Mucosa of descending colon (tissue), 3 donors: ENCODE measurements around the gene PLCXD1. TPM values are rescaled to one million over a fixed set of nuclear protein-coding genes. Genes with fewer than 3 reads are reported as not detected.

ENCODE experiments used
- ATAC-seq: fragments of 200-7000 bp; cut with Tn5 transposase; one replicate; pipeline ENCODE4 v1.9.1; 2020; ENCODE audit warnings: mild to moderate bottlenecking, moderate library complexity
- DNase-seq, 3 donors: peaks; one replicate each; pipeline ENCODE4 v3.0.0-alpha.2; 2020
- H3K36me3 ChIP-seq: fragments of 200-600 bp; one replicate; pipeline ENCODE4 v1.8.0; 2021; ENCODE audit warnings: low read depth, mild to moderate bottlenecking
- H3K4me1 ChIP-seq: fragments of 200-600 bp; one replicate; pipeline ENCODE4 v1.8.0; 2021; ENCODE audit warnings: low read depth, mild to moderate bottlenecking
- H3K4me3 ChIP-seq: fragments of 200-600 bp; one replicate; pipeline ENCODE4 v1.8.0; 2021; ENCODE audit warnings: mild to moderate bottlenecking
- H3K9me3 ChIP-seq: fragments of 200-600 bp; one replicate; pipeline ENCODE4 v1.8.0; 2021; ENCODE audit warnings: mild to moderate bottlenecking
- CTCF ChIP-seq: fragments of 200-600 bp; IDR thresholded peaks from one replicate; pipeline ENCODE4 v1.8.0; 2022; ENCODE audit warnings: antibody characterized with exemption, mild to moderate bottlenecking
- intact Hi-C, 2 donors: fragments of 100-400 bp; cut with DNase I in 1 of 2; cut with micrococcal nuclease in 1 of 2; formaldehyde crosslinking; loops; one replicate each; pipeline versions ENCODE4 v1.11.0 to v1.11.1; 2022; cut with DNase I, micrococcal nuclease
- total RNA-seq, 3 donors: library from RNA; stranded (reverse); fragmentation: NEBNext Ultra II Directional in 2 of 3; extraction: Animal tissue kit (Norgen Biotek cat#: 25700) in 2 of 3; gene quantifications; one replicate each; pipeline versions ENCODE4 v1.2.1 to v1.2.4, GENCODE V29; 2021 to 2023
- donor health status: DM: no; HTN: no; CAD: no; lungs with moderate emphysema.
- donor health status: DM: no; HTN: no; CAD: no.
- donor health status: DM: no; HTN: yes; CAD: no.

PLCXD1 gene
- total RNA-seq, 3 donors from 2014 or later, result 12.6 to 20.7 (median 13.8) TPM

GRCh38 chrX:334971-335757, 54.0 kb downstream of the PLCXD1 start:
- DNase-seq (peak in 1 of 3 donors; percentile 40), ATAC-seq (no peak)
- Histone ChIP-seq H3K4me1 (peaks cover 5% of the 10 kb centered on the region), H3K9me3 (no peaks in the 10 kb centered on the region), H3K4me3 (no peak overlapping the region), H3K36me3 (no peaks in the 10 kb centered on the region)
- TF ChIP-seq CTCF, result no peak
- intact Hi-C loops, result no loop called here

- DNase-seq (no peak), ATAC-seq (no peak)
- Histone ChIP-seq H3K4me1 (peaks cover 4% of the 10 kb centered on the region), H3K9me3 (no peaks in the 10 kb centered on the region), H3K4me3 (no peak overlapping the region), H3K36me3 (no peaks in the 10 kb centered on the region)
- no peak for TF ChIP-seq CTCF
- intact Hi-C loops, result no loop called here
These were observed 54.6 kb downstream of the PLCXD1 start for GRCh38 chrX:335758-336155.

- intact Hi-C loops, result no loop called here
- no peak for ATAC-seq
- no peak overlapping the region for H3K4me3 ChIP-seq
- TF ChIP-seq CTCF, result no peak
- H3K36me3 ChIP-seq, result no peaks in the 10 kb centered on the region
- no peaks in the 10 kb centered on the region for H3K9me3 ChIP-seq
- peak in 1 of 3 donors; percentile 33 for DNase-seq
- H3K4me1 ChIP-seq, result no peaks in the 10 kb centered on the region
These were observed 55.0 kb downstream of the PLCXD1 start for GRCh38 chrX:336227-336626.

GRCh38 chrX:337331-337831, 56.2 kb downstream of the PLCXD1 start:
- Histone ChIP-seq H3K4me3 (no peak overlapping the region), H3K36me3 (no peaks in the 10 kb centered on the region), H3K4me1 (no peaks in the 10 kb centered on the region), H3K9me3 (no peaks in the 10 kb centered on the region)
- ATAC-seq (no peak), DNase-seq (peak in 1 of 3 donors; percentile 33)
- intact Hi-C loops, result no loop called here
- TF ChIP-seq CTCF, result no peak

GRCh38 chrX:338281-338835, 57.2 kb downstream of the PLCXD1 start:
- H3K4me1 ChIP-seq, result no peaks in the 10 kb centered on the region
- H3K4me3 ChIP-seq, result no peak overlapping the region
- intact Hi-C loops, result no loop called here
- TF ChIP-seq CTCF, result no peak
- no peaks in the 10 kb centered on the region for H3K9me3 ChIP-seq
- no peak for ATAC-seq
- H3K36me3 ChIP-seq, result no peaks in the 10 kb centered on the region
- DNase-seq, result peak in 2 of 3 donors; percentile 13 to 39
